GM04504 (cell line): ENCODE results near the gene KCNIP4.

Experiments
- DNase-seq: peaks from one replicate; pipeline ENCODE4 v3.0.0-alpha.2; 2012; ENCODE audit warnings: low read depth

KCNIP4 gene

GRCh38 chr4:20954541-20954940 is 994.0 kb downstream of the KCNIP4 start:
- no peak for DNase-seq

DNA sequence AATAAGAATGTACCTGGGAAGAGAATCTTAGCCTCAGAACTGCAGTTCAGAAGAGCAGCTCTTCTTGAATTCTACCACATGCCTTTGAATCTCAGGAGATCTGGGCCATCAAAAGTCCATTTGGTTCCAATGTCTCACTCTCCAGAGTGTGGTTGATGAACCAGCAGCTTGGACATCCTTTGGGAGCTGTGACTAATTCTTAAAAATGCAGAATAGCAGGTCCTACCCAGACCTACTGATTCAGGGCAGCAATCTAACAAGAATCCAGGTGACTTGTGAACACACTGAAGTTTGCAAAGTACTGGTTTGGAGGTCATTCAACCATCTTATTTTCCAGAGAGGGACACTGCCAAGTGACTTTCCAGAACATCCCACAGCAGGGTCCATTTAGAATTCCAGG is 1003.6 kb downstream of the KCNIP4 start:
- no peak for DNase-seq

DNA sequence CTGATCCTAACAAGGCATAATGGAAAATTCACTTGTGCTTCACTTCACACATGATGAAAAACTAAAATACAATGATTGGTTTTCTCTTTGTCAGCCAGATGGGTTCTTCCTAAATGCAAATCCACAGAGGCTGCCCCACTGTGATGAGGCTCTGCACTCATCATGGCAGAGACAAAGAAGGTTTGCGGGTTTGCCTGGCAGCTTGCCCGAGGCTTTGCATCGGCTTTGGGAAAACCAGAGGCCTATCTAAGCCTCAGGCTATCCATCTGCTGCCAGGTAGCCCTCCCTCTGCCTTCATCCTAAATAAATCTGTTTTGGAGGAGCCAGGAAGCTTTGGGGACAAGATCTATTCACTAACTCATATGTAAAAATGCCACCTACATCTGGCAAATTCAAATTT is 1004.1 kb downstream of the KCNIP4 start:
- no peak for DNase-seq

DNA sequence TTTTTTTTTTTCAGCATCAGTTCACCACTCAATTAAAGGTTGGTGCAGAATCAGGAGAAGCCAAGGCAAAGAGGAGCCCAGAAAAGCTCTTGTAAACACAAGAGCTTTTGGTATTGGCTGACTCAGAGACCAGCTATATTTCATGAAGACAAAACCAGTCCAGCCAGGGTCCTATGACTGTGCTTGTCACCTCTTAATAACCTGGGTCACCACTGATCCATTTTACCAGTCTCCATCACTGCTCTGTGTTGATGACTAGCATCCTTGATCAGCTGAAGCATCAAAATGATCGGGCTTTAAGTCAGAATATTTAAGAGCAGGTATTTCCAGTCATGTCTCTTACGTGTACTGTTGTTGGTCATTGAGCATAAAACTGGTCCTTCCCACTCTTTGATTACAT is 1010.4 kb downstream of the KCNIP4 start:
- no peak for DNase-seq

DNA sequence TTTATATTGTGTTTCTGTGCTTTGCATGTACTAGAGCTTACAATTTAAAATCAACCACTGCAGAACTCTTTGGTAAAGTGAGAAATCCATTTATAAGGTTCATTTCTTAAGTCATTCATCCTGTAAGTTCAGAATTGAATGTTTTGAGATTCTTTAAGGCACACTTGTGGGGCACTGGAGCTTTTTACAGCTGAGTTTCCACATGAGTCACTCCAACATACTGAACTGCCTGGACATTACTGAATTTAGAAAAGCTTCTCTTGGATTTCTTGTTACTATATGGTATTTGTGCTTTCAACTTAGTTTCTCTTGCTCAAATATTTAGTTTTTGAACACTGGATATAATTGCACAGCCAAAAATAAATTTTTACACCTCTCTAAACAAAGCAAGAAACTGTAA is 1022.0 kb downstream of the KCNIP4 start:
- DNase-seq: no peak

DNA sequence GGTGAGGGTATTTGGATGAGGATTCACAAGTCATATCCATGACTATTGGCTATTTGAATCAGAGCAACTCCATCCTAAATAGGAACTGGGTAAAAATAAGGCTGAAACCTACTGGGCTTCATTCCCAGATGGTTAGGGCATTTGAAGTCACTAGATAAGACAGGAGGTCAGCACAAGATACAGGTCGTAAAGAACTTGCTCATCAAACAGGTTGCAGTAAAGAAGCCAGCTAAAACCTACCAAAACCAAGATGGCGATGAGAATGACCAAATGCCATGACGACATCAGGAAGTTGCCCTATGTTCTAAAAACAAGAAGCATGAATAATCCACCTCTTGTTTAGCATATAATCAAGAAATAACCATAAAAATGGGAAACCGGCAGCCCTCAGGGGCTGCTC is 1023.4 kb downstream of the KCNIP4 start:
- DNase-seq: no peak

DNA sequence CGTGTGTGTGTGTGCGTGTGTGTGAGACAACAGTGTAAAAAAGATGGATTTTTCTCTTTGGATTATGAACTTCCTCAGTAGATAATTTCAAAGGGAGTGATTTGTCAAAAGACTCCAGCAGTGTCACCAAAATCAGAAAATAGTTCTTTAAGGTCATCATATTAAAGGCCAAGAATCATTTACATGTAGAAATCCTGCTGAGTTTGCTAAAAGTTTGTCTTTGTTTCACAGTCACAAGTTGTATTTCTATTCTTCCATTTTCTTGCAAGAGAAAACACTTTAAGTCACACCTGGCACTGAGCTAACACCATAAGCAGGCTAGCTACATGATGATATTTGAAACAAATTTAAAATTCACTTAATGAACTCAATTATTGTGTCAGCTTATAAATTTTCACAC is 1025.6 kb downstream of the KCNIP4 start:
- no peak for DNase-seq

DNA sequence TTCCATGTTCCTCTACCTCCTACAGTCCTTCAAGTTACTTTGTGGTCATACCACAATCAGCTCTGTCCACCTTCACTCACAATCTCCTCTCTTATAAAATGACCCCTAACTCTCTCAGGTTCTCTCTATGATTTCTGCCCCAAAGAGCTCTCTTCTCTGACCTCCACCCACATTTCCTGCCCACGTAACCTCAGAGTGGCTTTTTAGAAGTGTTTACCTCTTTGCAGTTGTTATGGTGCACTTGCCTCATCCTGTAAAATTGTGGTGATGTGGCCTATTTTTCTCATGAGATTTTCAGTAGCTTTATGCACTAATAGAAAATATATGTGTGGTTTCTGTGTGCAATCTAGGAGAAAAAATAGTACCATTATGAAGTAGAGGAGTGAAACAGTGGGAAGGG is 1032.5 kb downstream of the KCNIP4 start:
- DNase-seq: no peak

GRCh38 chr4:20904966-20905365 is 1043.6 kb downstream of the KCNIP4 start:
- DNase-seq: no peak

- no peak for DNase-seq
Measured at GRCh38 chr4:20901851-20902250, 1046.7 kb downstream of the KCNIP4 start.

DNA sequence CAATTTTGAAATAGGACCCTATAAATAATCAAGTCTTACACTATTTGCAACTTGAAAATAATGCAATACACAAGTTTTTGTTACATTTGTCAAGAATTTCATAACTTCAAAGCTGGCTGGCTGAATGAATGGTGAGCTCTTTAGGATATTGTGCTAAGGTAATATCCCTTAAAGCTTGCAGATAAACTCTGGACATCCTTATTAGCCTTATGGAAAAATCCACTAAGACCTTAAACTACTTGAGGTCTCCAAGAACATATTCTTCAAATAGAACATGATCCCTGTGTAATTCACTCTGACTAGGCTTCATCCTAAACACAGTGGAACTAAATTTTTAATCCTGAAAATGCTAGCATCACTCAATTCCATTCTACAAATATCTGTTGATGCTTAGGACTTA is 1049.0 kb downstream of the KCNIP4 start:
- no peak for DNase-seq

DNA sequence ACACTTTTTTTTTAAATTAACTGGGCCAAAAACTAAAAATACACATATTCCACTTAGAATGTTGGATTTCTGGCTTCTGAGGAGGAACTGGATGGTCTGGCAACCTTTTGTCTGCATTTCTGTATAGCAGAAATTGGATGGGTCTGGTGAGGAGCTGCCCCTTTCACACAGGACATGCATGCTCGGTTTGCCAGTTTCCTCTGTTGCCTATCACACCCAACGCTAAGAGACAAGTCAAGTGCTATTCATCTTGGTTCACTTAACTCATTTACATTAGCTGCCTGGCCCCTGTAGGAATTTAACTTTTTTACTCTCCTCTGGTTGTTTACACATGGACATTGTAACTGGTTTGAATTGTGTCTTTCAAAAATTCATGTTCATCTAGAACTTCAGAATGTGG is 1052.6 kb downstream of the KCNIP4 start:
- no peak for DNase-seq

DNA sequence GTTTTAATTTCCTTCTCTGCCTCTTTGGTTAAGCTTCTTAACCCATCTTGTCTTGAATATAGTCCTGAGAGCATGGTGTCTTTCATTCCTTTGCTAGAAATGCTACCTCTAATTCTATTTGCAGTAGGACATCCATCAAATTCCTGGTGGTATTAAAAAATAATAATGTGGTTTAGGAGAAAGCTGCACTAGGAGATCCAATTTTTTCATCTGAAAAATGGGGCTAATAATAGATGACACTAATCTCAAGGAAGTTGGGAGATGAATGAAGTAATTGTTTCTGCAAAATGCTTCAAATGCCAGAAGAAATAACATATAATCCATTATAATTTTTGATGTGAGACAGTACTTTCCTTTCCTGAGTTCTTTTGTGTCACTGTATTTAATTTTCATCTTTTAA is 1053.4 kb downstream of the KCNIP4 start:
- DNase-seq: no peak

GRCh38 chr4:20890761-20891160 is 1057.8 kb downstream of the KCNIP4 start:
- no peak for DNase-seq

- DNase-seq: no peak
Measured at GRCh38 chr4:20889901-20890300, 1058.7 kb downstream of the KCNIP4 start.

DNA sequence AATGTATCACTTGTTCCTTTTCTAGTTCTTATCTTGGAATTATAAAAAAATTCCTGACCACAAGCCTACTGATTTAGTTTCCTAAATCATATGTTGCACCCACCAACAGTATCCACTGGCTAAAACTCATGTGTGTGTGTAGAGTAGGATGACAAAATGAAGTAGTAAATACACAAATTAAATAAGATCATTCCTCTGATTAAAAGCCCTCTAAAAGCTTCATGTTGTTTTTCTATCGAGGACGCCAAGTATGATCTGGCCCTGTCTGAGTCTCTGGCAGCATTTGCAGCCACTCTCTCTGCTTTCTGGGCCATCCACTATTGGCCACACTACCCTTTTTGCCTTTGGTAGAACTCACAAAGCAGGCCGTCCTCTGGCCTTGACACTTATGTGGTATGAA is 1064.9 kb downstream of the KCNIP4 start:
- DNase-seq: no peak

GRCh38 chr4:20883231-20883630 is 1065.3 kb downstream of the KCNIP4 start:
- DNase-seq: no peak

- no peak for DNase-seq
Measured at GRCh38 chr4:20882500-20882899, 1066.1 kb downstream of the KCNIP4 start.

- no peak for DNase-seq
Measured at GRCh38 chr4:20881658-20882057, 1066.9 kb downstream of the KCNIP4 start.

DNA sequence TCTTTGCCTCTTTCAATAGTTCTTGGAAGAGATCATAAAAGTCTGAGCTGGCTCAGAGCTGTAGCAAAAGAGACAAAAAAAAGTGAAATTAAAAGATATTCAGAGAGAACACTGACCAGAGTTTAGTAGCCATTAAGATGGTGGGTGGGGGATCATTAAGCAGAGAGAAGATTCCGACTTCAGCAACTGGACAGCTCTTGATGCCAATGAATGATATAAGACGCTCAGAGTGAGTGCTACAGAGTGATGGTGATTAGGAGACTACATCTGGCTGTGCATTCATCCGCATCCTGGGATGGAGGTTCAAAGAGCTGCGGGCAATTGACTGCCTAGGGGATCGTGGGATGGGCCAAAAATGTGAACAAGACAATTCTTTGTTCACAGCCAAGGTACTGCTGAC is 1069.8 kb downstream of the KCNIP4 start:
- DNase-seq: no peak

GRCh38 chr4:20870436-20870835 is 1078.1 kb downstream of the KCNIP4 start:
- no peak for DNase-seq

GRCh38 chr4:20868108-20868507 is 1080.5 kb downstream of the KCNIP4 start:
- no peak for DNase-seq

DNA sequence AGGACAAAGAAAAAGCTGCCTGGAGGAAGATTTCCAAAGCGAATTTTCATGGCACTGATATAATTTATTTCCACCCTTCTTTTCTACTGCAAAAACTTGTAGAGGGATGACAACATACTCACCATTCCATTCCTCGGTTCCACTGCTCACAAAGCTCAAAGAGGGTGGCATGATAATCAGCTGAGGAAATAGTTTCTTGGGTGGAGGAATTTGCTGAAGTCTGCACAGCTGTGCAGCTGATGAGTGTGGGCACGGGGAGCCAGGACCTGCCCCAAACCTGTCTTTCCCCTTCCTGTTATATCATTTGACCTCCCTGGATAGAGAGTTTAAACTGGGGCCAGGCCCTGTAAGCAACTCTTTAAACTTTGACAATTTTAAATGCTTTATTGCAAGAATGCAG is 1087.7 kb downstream of the KCNIP4 start:
- no peak for DNase-seq

- DNase-seq: no peak
Measured at GRCh38 chr4:20859097-20859781, 1089.3 kb downstream of the KCNIP4 start.

GRCh38 chr4:20857081-20857480 is 1091.5 kb downstream of the KCNIP4 start:
- no peak for DNase-seq
